Activated T-helper 1 cell treated with Interleukin-2 at 50 U/mL for 16 hours (primary cell): ENCODE measurements around the gene NFASC.

ENCODE experiments used
- DNase-seq: peaks from one replicate; pipeline ENCODE4 v3.0.0-alpha.2; 2020; ENCODE audit warnings: low read depth

The NFASC gene

DNA sequence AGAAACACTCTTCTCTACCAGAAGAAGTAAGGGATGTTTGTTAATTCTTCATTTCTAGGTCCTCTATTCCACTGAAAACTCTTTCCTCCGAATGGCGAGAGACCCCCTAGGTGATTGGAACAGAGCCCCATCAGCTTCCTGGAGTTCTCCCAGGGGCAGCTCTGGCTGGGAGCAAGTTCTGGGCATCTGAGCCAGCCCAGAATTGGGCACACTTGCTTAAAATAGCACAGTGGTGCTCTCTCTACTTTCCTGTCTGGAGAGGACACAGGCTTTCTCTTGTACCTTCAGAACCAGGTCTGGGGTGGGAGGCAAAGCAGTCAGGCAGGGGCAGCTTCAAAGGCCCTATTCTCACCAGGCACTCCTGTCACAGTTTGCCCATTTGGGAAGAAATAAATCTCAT lies 89.2 kb downstream of the NFASC start:
- no peak for DNase-seq

DNA sequence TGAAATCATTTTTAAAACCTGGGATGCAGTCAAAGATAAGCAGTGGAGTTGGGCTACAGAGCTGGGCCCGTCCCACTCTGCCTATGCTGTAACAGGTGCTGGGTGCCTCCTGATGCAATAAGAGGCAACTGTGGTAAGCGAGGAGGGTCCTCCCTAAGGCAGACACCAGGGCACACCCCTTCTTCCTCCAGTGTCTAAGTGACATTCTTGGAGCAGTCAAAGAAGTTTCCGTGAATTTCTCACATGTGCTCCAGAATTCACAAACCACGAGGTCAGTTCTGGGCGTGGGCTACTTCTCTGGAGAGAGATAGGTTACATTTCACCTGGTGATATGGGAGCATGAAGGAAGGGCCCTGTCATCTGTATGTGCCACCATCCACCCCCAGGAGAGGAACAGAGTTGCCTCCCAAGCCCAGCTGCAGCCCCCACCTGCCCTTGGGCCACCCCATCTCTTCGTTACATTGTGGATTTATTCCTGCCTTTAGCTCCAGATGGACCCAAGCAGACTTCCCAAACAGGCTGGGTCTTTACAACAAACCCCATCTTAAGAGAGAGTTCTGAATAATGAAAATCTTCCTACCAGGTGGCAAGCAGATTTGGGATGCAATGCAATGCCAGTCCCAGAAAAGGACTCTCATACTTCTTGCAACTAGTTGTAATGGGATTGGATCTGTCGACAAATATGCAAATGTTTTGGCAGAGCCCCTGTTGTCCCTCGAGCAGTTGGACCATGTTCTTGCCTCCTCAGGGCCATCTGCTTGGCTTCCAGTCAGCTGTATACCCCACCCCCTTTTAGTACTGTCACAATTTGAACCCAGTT lies 89.9 kb downstream of the NFASC start:
- DNase-seq = no peak

DNA sequence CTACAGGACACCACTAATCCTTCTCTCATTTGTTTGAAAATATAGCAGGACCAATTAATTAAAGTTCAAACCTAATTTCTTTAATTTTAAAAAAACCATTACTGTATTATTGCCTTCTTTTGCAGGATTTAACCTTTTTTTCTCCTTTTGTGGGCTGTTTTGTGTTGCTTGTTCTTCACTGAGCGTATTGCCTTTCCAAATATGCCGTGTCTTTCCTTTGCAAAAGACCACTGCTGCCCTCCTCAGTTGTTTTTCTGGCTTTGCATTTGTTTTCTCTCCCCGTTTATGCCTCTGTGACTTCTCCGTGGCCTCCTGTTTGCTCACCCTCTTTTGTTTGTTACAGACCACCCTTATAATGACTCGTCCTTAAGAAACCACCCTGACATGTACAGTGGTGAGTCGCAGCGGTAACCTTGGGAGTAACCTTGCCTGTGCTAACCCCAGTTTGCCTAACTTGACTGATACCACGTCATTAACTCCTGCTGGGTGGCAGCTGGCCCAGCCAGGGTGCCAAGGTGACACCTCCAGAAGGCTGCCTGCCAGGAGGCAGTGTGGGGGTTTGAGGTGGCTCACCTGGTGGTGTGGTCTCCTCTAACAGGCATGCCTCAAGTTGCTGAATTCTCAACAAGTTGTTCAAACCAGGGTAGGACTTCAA lies 91.2 kb downstream of the NFASC start:
- no peak for DNase-seq

DNA sequence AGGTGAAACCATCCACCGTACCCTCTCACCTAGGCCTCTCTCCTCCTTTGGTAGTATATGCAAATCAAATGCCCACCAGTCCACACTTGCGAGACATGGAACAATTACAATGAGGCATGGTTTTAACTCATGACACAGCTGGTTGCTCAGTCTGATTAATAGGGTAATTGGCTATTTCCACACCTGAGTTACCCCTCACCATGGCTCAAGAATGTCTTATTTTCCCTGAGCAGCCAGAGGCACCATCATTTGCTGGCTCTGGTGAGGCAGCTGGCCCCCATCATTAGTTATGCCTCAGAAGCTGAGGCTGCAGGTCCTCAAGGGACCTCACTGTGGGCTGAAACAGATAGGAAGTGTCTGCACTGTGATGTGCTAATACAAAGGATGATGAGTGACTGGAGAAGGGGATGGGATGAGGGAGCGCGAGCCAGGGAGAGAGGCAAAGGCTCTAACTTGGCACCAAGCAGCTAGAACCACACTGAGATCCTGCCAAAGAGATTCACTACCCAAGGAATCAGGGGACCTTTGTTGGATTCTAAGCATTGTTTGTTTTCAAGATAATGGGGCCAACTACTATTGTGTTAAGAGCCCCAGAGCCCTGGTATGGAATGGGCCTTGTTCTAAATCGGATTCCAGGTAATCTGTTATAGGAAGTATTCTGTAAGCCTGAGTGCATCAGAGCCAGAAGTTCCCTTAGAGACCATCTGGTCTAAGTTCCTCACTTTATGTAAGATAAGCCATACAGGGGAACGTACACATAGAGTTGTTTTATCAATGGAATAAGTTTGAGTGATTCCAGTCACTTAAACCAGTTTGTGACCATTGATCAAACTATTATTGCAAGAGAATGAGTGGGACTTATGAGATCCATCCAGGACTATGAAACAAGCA lies 92.3 kb downstream of the NFASC start:
- DNase-seq = no peak

DNA sequence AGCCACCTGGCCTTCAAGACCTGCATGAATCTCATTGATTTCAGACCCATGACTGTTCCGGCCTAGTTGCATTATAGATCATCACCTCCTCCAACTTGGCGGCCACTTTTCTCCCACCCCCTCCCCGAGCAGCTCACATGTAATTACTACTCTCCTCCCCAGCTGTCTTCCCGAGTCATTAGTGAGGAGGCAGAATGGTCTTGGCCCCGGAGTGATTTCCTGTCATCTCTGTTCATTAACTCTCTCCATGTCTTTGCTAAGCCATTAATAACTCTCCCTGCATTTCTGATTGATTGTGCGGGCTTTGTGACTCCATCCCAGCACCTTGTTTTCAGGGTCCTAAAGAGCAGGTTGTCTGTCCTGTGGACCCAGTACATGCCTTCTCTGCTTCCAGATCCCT lies 96.8 kb downstream of the NFASC start:
- DNase-seq = no peak

DNA sequence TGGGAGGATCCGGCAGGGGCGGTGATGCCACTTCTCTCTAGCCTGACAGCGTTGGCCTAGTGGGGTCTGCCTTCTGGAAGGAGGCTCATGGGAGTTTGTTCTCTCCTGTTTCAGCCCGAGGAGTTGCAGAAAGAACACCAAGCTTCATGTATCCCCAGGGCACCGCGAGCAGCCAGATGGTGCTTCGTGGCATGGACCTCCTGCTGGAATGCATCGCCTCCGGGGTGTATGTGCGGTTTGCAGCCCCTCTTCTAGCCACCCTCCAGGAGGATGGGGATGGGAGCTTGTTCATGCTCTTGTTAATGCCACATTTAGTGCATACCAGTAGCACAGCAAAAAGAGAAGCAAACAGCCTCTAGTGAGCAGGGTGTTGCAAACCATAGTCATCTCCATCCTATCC lies 97.5 kb downstream of the NFASC start:
- DNase-seq = no peak

DNA sequence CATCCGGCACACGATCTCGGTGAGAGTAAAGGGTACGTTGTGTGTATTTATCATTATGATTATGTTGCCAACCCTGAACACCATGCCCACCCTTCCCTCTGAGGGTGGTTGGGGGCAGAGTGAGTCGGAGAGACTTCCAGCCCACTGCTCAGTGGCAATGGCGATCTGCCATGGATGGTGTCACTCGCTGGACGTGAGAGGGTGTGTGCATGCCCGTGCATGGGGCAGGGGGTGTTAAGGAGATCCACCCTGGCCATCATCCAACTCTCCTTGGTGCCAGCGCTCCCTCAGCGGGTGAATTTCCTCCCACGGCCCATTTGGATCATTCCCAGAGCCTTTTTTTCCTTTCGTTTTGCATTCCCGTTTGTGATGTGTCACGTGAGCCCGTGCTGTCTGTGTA lies 98.3 kb downstream of the NFASC start:
- DNase-seq = no peak

DNA sequence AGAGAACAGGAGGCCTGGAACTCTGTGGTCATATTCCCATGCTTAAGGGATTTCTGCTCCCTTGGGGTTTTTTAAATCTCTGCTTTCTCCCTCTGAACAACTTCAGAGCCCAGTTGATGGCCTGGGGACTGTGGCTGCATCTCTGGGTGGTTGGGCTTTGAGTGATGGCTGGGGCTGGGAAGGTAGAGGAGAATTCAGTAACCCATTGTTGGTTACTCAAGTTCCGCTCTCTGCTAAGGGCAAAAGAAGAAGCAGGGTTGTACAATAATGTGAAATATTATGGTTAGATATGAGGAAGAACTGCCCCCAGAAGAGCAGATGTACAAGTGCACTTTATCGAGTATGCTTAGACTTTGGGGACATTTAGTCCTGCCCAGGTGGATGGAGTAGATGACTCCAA lies 100.3 kb downstream of the NFASC start:
- no peak for DNase-seq

DNA sequence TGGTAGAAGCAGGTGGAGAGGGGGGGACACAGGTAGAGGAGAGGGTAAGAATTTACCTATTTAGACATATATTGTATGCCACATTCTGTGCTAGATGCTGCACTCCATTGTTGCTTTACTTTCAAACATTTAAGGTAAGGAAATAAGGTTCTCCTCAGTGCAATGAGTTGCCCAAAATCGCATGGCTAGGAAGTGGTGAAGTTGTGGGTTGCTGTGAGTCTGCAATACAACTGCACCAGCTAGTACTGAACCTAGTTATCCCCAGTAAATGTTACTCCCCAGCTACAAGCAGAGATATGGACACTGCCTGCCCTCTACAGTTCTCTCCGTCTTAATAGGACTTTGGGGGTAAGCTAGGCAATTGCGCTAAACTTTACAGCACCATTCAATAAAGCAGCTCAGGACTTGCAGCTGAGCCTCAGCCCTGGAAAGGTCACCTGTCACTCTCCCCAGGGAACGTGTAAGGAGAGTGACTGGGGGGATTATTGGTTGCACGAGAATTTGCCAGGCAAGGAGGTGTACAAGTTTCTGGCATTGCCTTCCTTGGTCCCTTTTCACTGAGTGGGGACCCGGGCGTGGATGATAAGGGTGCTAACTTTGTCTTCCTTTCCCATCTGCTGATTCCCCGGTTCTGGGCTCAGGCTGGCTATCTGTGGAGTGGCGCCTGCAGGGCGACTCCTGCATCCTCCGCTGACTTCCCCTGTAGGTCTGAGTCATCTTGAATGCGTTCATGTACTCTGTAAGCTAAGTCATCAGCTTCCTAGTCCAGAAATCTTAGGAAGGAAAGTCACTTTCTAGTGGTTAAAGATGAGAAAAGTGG lies 101.1 kb downstream of the NFASC start:
- no peak for DNase-seq

DNA sequence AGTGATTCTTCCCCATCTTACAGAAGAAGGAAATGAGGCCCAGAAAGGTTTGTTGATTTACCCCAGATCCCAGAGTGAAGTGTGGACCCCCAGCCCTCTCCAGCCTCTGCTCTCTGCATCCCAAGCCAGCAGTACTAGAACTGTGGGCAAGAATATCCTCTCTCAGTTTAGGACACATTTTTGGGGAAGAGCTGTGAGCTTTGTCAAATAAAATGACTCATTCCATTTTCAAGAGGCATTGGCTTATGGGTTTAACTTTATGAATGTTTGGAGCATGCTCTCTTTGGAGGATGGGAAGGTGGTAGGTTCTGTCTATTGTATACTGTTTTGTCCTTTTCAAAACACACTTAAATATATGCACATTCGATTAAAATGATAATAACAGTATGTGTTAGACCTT lies 101.8 kb downstream of the NFASC start:
- no peak for DNase-seq

DNA sequence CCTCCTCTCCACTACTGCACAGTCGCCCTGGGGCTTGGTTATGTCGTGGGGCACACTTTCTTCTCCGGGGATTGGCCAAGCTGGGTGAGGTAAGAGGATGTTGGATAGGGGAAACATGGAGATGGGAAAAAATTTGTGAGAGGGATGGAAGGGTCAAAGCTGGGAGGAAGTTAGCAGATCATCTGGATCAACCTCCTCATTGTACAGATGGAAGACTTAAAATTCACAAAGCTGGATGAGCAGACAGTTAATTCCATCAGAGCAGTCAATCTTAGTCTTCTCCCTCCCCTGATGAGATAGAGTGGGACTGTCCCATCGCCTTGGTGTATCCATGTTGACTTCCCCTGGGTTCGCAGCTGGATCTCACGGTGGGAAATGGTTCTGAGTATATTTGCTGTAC lies 102.8 kb downstream of the NFASC start:
- no peak for DNase-seq

DNA sequence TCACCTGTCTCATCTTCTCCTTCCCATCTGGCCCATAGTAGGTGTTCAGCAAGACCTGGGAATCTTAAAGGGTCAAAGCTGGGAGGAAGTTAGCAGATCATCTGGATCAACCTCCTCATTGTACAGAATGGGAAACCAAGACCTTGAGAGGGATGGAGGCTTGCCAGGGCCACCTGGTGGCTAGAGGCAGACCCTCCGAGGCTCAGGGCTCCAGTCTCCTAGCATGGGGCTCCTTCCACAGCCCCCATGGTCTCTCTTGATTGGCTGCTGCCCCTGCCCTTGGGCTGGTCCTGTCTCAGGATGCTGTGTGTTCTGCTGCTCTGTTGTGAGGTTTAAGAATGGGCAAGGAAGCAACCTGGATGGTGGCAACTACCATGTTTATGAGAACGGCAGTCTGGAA lies 103.7 kb downstream of the NFASC start:
- DNase-seq = no peak

DNA sequence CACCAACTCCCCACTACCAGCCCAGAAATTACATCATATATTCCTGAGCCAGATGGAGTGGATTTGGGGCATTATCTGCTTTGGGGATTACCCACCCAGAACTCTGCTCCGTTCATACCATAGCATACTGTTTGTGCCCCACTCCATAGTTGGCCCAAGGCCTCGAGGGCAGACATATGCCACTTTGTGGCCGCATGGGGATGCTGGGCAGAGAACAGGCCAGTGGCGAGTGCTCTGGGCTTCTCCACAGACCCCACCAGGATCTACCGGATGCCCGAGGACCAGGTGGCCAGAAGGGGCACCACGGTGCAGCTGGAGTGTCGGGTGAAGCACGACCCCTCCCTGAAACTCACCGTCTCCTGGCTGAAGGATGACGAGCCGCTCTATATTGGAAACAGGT lies 104.4 kb downstream of the NFASC start:
- no peak for DNase-seq

DNA sequence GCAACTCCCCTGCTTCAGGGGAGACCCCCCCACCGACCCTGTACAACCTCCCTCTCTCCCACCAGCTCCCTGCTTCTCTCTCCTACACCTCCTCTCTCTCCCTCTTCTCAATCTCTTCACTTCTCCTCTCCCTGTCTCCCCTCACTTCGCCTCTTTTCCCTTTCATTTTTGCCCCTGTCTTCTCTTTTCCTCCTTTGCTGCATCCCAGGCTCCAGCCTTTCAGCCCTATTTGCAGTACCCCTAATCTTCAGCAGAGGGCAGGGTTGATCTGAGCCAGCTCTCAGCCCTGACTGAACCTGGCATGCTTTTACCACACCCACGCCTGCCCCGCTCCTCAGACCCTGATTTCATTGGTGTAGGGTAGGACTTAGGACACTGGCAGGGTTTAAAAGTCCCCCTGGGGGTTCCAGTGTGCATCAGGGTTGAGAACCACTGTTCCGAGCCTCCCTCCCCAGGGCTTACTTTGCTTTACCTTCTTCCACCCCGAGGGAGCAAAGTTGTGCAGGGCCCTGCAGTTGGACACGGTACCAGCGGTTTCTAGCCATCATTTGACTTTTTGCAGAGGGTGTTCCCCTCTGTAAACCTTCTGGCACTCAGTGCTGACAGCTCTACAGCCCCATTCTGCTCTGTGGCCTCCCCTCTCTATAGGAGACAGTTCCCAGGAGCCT lies 105.0 kb downstream of the NFASC start:
- DNase-seq = peak; percentile 5

DNA sequence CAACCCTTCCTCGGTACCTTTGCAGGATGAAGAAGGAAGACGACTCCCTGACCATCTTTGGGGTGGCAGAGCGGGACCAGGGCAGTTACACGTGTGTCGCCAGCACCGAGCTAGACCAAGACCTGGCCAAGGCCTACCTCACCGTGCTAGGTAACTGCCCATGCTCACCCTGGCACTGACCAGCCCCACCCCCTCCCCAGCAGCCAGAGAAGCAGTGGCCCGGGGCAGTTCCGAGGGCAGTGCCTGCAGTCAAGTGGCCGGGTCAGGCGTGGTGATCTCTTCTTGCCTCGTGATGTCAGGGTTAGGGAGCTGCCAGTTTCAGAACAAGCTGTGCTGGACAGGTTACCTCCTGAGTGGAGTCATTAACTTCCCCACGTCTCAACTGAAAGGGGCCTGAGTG lies 106.0 kb downstream of the NFASC start:
- no peak for DNase-seq

DNA sequence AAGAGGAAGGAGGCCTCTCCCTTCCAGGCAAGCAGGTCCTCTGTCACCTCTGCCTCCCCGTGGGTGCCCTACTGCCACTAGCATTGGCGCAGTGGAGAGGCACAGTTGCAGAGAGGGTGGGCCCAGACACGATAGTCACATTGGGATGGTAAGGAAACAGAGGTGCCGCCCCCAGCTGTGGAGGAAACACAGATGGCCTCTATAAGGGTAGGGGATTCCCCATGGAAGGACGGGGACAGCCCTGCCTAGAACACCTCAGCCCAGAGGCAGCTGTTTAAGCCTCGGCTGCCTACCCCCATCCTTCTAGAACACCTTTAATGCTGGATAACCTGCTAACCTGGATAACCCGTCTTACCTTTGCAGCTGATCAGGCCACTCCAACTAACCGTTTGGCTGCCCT lies 106.7 kb downstream of the NFASC start:
- DNase-seq = no peak

DNA sequence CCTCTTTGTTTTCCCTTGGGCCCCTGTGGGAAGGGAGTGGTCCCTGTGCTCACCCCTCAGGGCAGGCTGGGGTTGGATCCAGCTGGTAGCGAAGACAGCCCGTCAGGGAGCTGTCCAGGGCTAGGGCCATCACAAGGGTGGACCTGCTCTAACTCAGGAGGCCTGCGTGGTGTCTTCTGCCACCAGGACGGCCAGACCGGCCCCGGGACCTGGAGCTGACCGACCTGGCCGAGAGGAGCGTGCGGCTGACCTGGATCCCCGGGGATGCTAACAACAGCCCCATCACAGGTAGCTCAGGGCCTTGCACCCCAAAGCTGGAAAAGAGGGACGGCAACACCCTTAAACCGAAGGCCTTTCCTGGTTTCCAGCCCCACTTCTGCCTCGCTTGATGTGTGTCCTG lies 108.1 kb downstream of the NFASC start:
- no peak for DNase-seq

DNA sequence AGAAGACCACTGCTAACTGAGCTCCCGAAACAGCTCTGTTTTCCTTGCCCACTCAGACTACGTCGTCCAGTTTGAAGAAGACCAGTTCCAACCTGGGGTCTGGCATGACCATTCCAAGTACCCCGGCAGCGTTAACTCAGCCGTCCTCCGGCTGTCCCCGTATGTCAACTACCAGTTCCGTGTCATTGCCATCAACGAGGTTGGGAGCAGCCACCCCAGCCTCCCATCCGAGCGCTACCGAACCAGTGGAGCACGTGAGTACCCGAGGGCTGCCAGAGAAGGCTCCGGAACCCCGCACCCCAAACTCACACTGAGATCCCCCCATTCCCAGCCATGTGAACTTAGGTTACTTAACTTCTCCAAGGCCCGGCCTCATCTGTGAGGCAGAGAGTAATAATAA lies 108.6 kb downstream of the NFASC start:
- no peak for DNase-seq

DNA sequence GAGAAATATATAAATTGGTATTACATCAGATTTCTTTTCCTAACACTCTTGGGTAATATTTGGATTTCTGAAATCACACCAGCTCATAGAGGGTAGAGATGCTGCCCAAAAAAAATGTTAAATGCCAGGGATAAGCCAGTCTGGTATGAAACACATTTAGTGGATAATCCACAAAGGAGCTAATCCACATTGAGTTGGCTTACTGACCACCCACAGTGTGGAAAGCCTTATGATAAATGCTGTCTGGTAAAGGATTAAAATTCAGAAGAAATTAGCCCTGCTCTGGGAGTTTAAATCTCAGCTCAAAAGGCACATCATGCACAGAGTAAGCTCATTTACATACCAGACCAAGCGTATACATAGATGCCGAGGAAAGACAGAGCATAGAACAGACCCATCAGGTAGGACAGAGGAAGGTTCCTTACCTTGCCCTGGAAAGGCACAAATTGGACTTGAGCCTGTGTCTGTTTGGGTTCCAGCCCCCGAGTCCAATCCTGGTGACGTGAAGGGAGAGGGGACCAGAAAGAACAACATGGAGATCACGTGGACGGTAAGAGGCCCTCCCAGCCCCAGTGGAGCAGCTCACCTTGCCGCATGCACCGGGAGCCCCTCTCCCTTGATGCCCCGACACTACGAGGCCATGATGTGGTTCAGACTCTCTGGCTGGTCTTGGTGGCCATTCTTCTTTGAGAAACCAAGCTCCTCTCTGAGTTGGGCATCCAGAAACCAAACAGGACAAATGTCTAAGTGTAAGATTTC lies 109.4 kb downstream of the NFASC start:
- no peak for DNase-seq

DNA sequence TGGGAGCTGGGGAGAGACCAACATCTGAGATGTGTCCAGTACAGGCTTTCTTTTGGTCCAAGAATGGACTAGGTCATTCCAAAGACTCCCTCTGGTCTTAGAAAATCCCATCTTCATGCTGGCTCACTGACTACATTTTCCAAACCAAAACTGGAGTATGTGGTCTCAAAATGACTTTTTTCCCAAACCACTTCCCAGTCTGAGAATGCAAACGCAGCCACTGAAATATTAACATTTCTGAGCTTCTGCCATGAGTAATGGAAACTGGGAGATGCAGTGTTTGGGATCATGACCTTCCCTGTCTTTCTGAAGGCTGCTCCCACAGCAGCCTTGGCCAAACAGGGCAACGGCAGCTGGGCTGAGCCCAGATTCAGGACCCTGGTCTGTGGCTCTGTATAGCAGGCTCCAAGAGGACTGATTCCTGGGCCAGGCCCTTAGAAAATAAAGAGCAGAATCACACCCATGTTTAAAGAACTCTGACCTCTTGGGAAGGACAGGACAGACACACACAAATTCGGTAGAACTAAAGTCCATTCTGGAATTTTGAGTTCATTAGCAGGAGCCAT lies 110.3 kb downstream of the NFASC start:
- no peak for DNase-seq
